ENCODE measurements around the gene PLSCR4. TPM values are rescaled to one million over a fixed set of nuclear protein-coding genes. Genes with fewer than 3 reads are reported as not detected.

Gene PLSCR4
- total and polyA plus RNA-seq, 2 of the 8 experiments (the other 6 are each of a cell fraction or from before 2014, with no cell fraction given): 1.8 to 2.9 TPM

DNA sequence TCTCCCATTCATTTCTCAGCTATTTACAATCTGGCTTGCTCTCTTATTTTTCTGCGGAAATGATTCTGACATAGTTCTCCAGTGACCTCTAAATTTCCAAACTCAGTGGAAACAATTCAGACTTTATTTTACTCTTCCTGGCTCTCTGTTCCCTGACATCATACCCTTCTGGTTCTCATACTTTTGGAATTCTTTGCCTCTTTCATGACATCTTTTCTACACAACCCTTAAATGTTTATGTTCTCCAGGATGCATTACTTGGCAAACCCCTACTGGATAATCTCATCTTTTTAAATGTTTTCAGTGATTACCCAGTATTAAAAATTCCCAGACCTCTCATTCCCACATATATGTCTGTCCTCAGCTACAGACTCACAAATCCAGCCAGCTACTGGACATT is 23.9 kb upstream of the PLSCR4 start (continued):
- TF ChIP-seq SRF (IDR thresholded peaks at IDR 0.05; ENCODE audit: low read depth, low read length): no peak
- TF ChIP-seq MAFK (IDR thresholded peaks at IDR 0.05; ENCODE audit: low read depth, low read length): no peak
- TF ChIP-seq BRCA1 (IDR thresholded peaks at IDR 0.05; ENCODE audit: low read depth, low read length): no peak
- no peak for TF ChIP-seq TBP (IDR thresholded peaks at IDR 0.05; ENCODE audit: low read depth, low read length)
